GM23338 (cell line): Measurements from ENCODE around the gene ZNF532. TPM values are rescaled to one million over a fixed set of nuclear protein-coding genes. Genes with fewer than 3 reads are reported as not detected.

Source experiments
- polyA plus RNA-seq: library from polyadenylated mRNA; unstranded; fragments of >200 nt; fragmentation: Nextera tagmentation; extraction: Ambion mirVana; gene quantifications from 2 replicates; pipeline ENCODE4 v1.2.1, GENCODE V29; 2016
- small RNA-seq: library from RNA; depleted of rRNA; stranded (forward); fragments of <200 nt; gene quantifications from one replicate; pipeline ENCODE3, GENCODE V24; 2014; ENCODE audit warnings: low replicate concordance
- total RNA-seq: library from RNA; depleted of rRNA; stranded (reverse); fragments of >200 nt; shearing (Covaris generic); gene quantifications from 2 replicates; pipeline ENCODE4 v1.2.3, GENCODE V29; 2014; rRNA removed

ZNF532 gene
- total and polyA plus RNA-seq, 2 experiments from 2014 or later: 51.5 to 225 TPM

Small RNA genes within 50 kb of the gene (small RNA-seq; reads per million reads assigned to genes)
- 0.12 reads per million for gene RF00096
- 4.3 reads per million, percentile 91 among the genes with 10 or more reads in this experiment for gene RNU2-69P

Other genes starting within 250 kb of the ZNF532 start
- gene ALPK2, start 235.8 kb upstream of the ZNF532 start, total RNA-seq: 0.03 and 1.4 TPM in 2 replicates
- gene ALPK2, start 235.8 kb upstream of the ZNF532 start, polyA plus RNA-seq: 0.14 and 0.23 TPM in 2 replicates
- 16.3 and 18.8 TPM in 2 replicates for gene MALT1, start 193.4 kb upstream of the ZNF532 start, total RNA-seq
- 5.2 and 5.4 TPM in 2 replicates for gene MALT1, start 193.4 kb upstream of the ZNF532 start, polyA plus RNA-seq